Measurements from ENCODE around the gene TLE2. TPM values are rescaled to one million over a fixed set of nuclear protein-coding genes. Genes with fewer than 3 reads are reported as not detected.

Gene TLE2
- total RNA-seq, 1 experiment from 2014 or later, result 6.2 TPM

DNA sequence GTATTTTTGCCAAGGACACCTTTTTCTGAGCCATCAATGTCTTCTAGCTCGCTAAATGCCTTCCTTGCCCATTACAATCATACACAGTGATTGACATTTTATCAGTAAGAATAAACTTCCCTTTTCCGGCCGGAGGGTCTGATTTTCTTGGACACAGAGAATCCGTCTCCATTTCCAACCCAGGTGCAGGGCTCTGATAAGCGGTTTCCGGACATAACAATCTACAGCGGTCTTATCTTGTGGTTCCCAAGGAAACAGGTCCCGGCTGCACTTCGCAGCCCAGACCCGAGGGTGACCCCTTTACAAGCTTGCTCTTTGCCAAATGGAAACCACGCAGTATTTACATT is 79.2 kb downstream of the TLE2 start:
- Histone ChIP-seq H3K27ac (ENCODE audit: low read length) (peak overlapping the region; percentile 96), H3K36me3 (ENCODE audit: control insufficient read depth, insufficient read depth, low read length) (peaks cover 5% of the 10 kb centered on the region; the same call in 1 of the 2 replicates), H3K4me1 (ENCODE audit: control insufficient read depth, insufficient read depth, low read length) (peaks cover 5% of the 10 kb centered on the region; the same call in 1 of the 2 replicates), H3K4me3 (ENCODE audit: low read depth in 2 of 2, low read length in 2 of 2) (peak overlapping the region; percentile 76 to 95), H3K27me3 (ENCODE audit: control insufficient read depth, insufficient read depth, low read length) (no peaks in the 10 kb centered on the region), H3K9me3 (ENCODE audit: control insufficient read depth, insufficient read depth, low read depth, low read length) (no peaks in the 10 kb centered on the region)
- ChIA-PET CTCF (interaction anchor here (0.6 to 1.4 kb wide), 6 partner anchors 9 to 179 kb away, joined by 3 to 5 read pairs (median 4); no protein-coding TSS in a partner anchor), POLR2A (interaction anchor here (0.6 to 1.0 kb wide), 2 partner anchors 86 to 549 kb away, joined by 4 to 10 read pairs; no protein-coding TSS in a partner anchor)
- in situ Hi-C loops (cut with HindIII; ENCODE audit: low pct_unique_long_range_greater_than_20kb, low sequenced_read_pairs), result no loop called here
- ATAC-seq, result peak; percentile 2; the same call in 1 of the 2 replicates
- intact Hi-C loops (cut with micrococcal nuclease; ENCODE audit: unreplicated experiment), result loop anchor here (2.0 to 10.0 kb wide), 2 partner anchors 175 to 213 kb away; no protein-coding TSS in a partner anchor
- no peak for DNase-seq (ENCODE audit: low read depth, low spot score)
- TF ChIP-seq TCF7L2 (IDR thresholded peaks at IDR 0.05; ENCODE audit: low read depth, low read length) (no peak), POLR2AphosphoS5 (IDR thresholded peaks at IDR 0.05; ENCODE audit: low read depth, low read length) (no peak), SIN3A (IDR thresholded peaks at IDR 0.05; ENCODE audit: borderline replicate concordance, insufficient read depth, low read depth, low read length) (no peak)
- TF ChIP-seq, protein P1, sequence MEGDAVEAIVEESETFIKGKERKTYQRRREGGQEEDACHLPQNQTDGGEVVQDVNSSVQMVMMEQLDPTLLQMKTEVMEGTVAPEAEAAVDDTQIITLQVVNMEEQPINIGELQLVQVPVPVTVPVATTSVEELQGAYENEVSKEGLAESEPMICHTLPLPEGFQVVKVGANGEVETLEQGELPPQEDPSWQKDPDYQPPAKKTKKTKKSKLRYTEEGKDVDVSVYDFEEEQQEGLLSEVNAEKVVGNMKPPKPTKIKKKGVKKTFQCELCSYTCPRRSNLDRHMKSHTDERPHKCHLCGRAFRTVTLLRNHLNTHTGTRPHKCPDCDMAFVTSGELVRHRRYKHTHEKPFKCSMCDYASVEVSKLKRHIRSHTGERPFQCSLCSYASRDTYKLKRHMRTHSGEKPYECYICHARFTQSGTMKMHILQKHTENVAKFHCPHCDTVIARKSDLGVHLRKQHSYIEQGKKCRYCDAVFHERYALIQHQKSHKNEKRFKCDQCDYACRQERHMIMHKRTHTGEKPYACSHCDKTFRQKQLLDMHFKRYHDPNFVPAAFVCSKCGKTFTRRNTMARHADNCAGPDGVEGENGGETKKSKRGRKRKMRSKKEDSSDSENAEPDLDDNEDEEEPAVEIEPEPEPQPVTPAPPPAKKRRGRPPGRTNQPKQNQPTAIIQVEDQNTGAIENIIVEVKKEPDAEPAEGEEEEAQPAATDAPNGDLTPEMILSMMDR (IDR thresholded peaks at IDR 0.05), result no peak
- TF ChIP-seq, protein P2, sequence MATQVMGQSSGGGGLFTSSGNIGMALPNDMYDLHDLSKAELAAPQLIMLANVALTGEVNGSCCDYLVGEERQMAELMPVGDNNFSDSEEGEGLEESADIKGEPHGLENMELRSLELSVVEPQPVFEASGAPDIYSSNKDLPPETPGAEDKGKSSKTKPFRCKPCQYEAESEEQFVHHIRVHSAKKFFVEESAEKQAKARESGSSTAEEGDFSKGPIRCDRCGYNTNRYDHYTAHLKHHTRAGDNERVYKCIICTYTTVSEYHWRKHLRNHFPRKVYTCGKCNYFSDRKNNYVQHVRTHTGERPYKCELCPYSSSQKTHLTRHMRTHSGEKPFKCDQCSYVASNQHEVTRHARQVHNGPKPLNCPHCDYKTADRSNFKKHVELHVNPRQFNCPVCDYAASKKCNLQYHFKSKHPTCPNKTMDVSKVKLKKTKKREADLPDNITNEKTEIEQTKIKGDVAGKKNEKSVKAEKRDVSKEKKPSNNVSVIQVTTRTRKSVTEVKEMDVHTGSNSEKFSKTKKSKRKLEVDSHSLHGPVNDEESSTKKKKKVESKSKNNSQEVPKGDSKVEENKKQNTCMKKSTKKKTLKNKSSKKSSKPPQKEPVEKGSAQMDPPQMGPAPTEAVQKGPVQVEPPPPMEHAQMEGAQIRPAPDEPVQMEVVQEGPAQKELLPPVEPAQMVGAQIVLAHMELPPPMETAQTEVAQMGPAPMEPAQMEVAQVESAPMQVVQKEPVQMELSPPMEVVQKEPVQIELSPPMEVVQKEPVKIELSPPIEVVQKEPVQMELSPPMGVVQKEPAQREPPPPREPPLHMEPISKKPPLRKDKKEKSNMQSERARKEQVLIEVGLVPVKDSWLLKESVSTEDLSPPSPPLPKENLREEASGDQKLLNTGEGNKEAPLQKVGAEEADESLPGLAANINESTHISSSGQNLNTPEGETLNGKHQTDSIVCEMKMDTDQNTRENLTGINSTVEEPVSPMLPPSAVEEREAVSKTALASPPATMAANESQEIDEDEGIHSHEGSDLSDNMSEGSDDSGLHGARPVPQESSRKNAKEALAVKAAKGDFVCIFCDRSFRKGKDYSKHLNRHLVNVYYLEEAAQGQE (IDR thresholded peaks at IDR 0.05; ENCODE audit: insufficient read depth in 1 of 2, low read depth in 2 of 2, low read length in 1 of 2), result no peak
- BruUV-seq (replicated peaks), result no TSS peak

Other genes with a start within 250 kb of the TLE2 start
- gene SGTA, start 246.0 kb downstream of the TLE2 start, total RNA-seq (2021; ENCODE audit: unreplicated experiment), result 85.7 TPM
- 143 TPM for gene THOP1, start 243.8 kb downstream of the TLE2 start, total RNA-seq (2021; ENCODE audit: unreplicated experiment)
- gene ZNF554, start 209.4 kb downstream of the TLE2 start, total RNA-seq (2021; ENCODE audit: unreplicated experiment), result 1.5 TPM
- gene ZNF555, start 187.8 kb downstream of the TLE2 start, total RNA-seq (2021; ENCODE audit: unreplicated experiment), result 7.3 TPM
- not detected for gene ZNF556, start 161.9 kb downstream of the TLE2 start, total RNA-seq (2021; ENCODE audit: unreplicated experiment)
- 4.9 TPM for gene ZNF57, start 128.4 kb downstream of the TLE2 start, total RNA-seq (2021; ENCODE audit: unreplicated experiment)
- gene ZNF77, start 84.3 kb downstream of the TLE2 start, total RNA-seq (2021; ENCODE audit: unreplicated experiment), result 4.5 TPM
- 4.0 TPM for gene TLE6, start 51.7 kb downstream of the TLE2 start, total RNA-seq (2021; ENCODE audit: unreplicated experiment)
- gene TLE5, start 33.2 kb upstream of the TLE2 start, total RNA-seq (2021; ENCODE audit: unreplicated experiment), result 287 TPM
- gene GNA11, start 65.1 kb upstream of the TLE2 start, total RNA-seq (2021; ENCODE audit: unreplicated experiment), result 64.6 TPM
- gene GNA15, start 106.8 kb upstream of the TLE2 start, total RNA-seq (2021; ENCODE audit: unreplicated experiment), result 6.2 TPM
- gene S1PR4, start 149.5 kb upstream of the TLE2 start, total RNA-seq (2021; ENCODE audit: unreplicated experiment), result 0.26 TPM
- 132 TPM for gene NCLN, start 156.7 kb upstream of the TLE2 start, total RNA-seq (2021; ENCODE audit: unreplicated experiment)
- 1.2 TPM for gene CELF5, start 195.4 kb upstream of the TLE2 start, total RNA-seq (2021; ENCODE audit: unreplicated experiment)

All from Panc1 (cell line).